Suprapubic skin (tissue), 2 donors: Measurements from ENCODE around the gene ENPP7.

Source experiments
- EP300 ChIP-seq: sonication (generic); formaldehyde crosslinking; IDR thresholded peaks from one replicate; pipeline ENCODE4 v1.6.1; 2017; ENCODE audit warnings: antibody characterized with exemption
- POLR2A ChIP-seq, 2 donors: fragments of 450-650 bp; IDR thresholded peaks; one replicate each; pipeline ENCODE4 v1.6.1; 2017; ENCODE audit warnings: antibody characterized with exemption in 2 of 2, mild to moderate bottlenecking in 2 of 2, moderate library complexity in 2 of 2

- TF ChIP-seq POLR2A (IDR thresholded peaks at IDR 0.05) = no peak
- TF ChIP-seq EP300 = no peak
Observed at GRCh38 chr17:79784353-79785016, 53.7 kb downstream of the ENPP7 start.
